ENCODE measurements around the gene PPWD1.
"Not testable (repeated sequence)": the region's sequence is repeated elsewhere in the genome, so short reads cannot be mapped to it uniquely, and the experiment has no call there.

PPWD1 gene

GRCh38 chr5:65566505-65566904 is 3.4 kb downstream of the PPWD1 start:
- TF ChIP-seq, protein P1, sequence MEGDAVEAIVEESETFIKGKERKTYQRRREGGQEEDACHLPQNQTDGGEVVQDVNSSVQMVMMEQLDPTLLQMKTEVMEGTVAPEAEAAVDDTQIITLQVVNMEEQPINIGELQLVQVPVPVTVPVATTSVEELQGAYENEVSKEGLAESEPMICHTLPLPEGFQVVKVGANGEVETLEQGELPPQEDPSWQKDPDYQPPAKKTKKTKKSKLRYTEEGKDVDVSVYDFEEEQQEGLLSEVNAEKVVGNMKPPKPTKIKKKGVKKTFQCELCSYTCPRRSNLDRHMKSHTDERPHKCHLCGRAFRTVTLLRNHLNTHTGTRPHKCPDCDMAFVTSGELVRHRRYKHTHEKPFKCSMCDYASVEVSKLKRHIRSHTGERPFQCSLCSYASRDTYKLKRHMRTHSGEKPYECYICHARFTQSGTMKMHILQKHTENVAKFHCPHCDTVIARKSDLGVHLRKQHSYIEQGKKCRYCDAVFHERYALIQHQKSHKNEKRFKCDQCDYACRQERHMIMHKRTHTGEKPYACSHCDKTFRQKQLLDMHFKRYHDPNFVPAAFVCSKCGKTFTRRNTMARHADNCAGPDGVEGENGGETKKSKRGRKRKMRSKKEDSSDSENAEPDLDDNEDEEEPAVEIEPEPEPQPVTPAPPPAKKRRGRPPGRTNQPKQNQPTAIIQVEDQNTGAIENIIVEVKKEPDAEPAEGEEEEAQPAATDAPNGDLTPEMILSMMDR (conservative IDR thresholded peaks at IDR 0.05; ENCODE audit: control insufficient read depth, insufficient read depth, low read depth, low read length), result no peak
- no peak for DNase-seq (ENCODE audit: low read depth)

DNA sequence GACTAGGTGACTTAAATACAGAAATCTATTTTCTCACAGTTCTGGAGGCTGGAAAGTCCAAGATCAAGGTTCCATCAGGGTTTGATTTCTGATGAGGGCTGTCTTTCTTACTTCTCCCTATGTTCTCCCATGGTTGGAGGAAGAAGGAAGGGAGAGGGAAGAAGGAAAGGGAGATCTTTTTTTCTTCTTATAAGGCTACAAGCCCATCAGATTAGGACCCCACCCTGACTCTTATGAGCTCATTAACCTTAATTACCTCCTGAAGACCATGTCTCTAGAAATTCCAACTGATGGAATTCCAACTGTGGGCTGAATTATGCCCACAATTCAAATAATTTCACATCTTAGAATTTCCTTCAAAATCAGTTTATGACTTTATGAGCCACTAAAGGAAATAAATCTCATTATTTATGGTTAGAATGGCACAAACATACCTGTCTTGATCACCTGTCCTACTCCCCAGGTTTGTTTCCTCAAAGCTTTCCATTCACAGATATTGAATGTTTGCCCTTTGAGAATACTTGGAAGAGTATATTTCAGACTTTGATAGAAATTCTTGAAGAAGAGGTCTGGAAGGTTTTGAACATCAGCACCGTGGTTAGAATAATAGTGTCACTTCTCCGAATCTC is 7.6 kb downstream of the PPWD1 start:
- TF ChIP-seq, protein P1 (conservative IDR thresholded peaks at IDR 0.05; ENCODE audit: control insufficient read depth, insufficient read depth, low read depth, low read length), result no peak
- DNase-seq (ENCODE audit: low read depth), result no peak
- H3K4me3 ChIP-seq (ENCODE audit: control insufficient read depth, low read depth, low read length), result no peak overlapping the region

More at GRCh38 chr5:65566505-65566904, 3.4 kb downstream of the PPWD1 start:
- H3K4me3 ChIP-seq (ENCODE audit: control insufficient read depth, low read depth, low read length), result no peak overlapping the region

DNA sequence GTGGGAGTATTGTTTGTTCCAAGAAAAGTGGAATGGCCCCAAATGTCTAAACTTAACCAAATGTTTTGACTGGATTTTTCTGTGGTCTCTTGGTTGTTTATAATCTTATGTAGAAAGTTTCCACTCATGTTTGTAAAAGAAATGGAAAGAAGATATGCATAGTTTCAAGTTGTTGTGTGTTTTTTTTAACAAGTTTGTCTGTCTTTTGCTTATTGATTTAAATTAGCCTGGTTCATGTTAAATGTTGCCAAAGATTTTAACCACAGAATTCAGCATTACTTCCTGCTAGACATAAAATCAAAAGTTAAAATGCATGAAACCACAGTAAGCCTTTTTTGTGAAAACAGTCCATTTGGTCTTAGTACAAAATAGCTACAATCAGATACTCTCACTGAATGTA is 14.0 kb downstream of the PPWD1 start:
- no peak overlapping the region for H3K4me3 ChIP-seq (ENCODE audit: control insufficient read depth, low read depth, low read length)
- DNase-seq (ENCODE audit: low read depth), result no peak
- TF ChIP-seq, protein P1 (conservative IDR thresholded peaks at IDR 0.05; ENCODE audit: control insufficient read depth, insufficient read depth, low read depth, low read length), result no peak

- TF ChIP-seq, protein P1 (conservative IDR thresholded peaks at IDR 0.05; ENCODE audit: control insufficient read depth, insufficient read depth, low read depth, low read length), result no peak
- H3K4me3 ChIP-seq (ENCODE audit: control insufficient read depth, low read depth, low read length), result no peak overlapping the region
- no peak for DNase-seq (ENCODE audit: low read depth)
Observed at GRCh38 chr5:65588694-65589093, 25.6 kb downstream of the PPWD1 start.

- not testable (repeated sequence) for DNase-seq (ENCODE audit: low read depth); H3K4me3 ChIP-seq (ENCODE audit: control insufficient read depth, low read depth, low read length)
Observed at GRCh38 chr5:65601761-65602160, 38.7 kb downstream of the PPWD1 start.

GRCh38 chr5:65611524-65611923 is 48.4 kb downstream of the PPWD1 start:
- no peak for DNase-seq (ENCODE audit: low read depth)
- TF ChIP-seq, protein P1 (conservative IDR thresholded peaks at IDR 0.05; ENCODE audit: control insufficient read depth, insufficient read depth, low read depth, low read length), result no peak
- H3K4me3 ChIP-seq (ENCODE audit: control insufficient read depth, low read depth, low read length), result no peak overlapping the region

DNA sequence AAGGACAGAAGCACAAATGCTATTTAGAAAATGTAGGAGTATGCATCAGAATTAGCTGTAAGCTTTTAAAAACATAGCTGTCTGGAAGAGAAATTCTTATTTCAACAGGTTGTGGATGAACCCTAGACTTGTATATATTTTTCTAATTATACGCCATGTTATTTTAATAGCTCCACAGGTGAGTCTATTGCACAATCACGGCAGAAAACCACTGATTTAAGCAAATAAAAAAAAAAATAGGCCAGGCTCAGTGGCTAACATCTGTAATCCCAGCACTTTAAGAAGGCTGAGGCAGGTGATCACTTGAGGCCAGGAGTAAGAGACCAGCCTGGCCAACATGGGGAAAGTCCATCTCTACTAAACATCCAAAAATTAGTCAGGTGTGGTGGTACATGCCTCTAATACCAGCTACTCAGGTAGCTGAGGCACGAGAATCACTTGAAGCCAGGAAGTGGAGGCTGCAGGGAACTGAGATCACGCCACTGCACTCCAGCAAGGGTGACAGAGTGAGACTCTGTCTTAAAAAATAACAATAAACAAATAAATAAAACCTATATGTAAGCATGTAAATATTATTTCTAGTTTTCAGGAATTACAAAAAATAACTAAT is 49.3 kb downstream of the PPWD1 start:
- TF ChIP-seq, protein P1 (conservative IDR thresholded peaks at IDR 0.05; ENCODE audit: control insufficient read depth, insufficient read depth, low read depth, low read length), result no peak
- no peak for DNase-seq (ENCODE audit: low read depth)
- no peak overlapping the region for H3K4me3 ChIP-seq (ENCODE audit: control insufficient read depth, low read depth, low read length)

Data from fibroblast of mammary gland (primary cell).